Adrenal gland (tissue), 12 donors: ENCODE data around the gene RAD51B. TPM values are rescaled to one million over a fixed set of nuclear protein-coding genes. Genes with fewer than 3 reads are reported as not detected.

Experiments used
- DNase-seq, 7 donors: peaks; one replicate each; pipeline ENCODE4 v3.0.0-alpha.2; 2019 to 2020
- H3K27ac ChIP-seq, 5 donors: fragments of 200-600 bp; sonication (generic) in 4 of 5; 1 replicate in 3 of 5; 2 replicates in 2 of 5; pipeline versions ENCODE4 v1.5.1 to v1.8.0; 2016 to 2020; ENCODE audit warnings: mild to moderate bottlenecking in 1 of 5
- H3K27me3 ChIP-seq: fragments of 200-600 bp; 2 replicates; pipeline ENCODE4 v1.8.0; 2021
- H3K36me3 ChIP-seq, 2 donors: fragments of 200-600 bp; replicated peaks in 1 of 2; 1 replicate in 1 of 2; 2 replicates in 1 of 2; pipeline versions ENCODE4 v1.5.1 to v1.8.0; 2018 to 2022
- H3K4me1 ChIP-seq, 2 donors: fragments of 200-600 bp; replicated peaks in 1 of 2; 1 replicate in 1 of 2; 2 replicates in 1 of 2; pipeline versions ENCODE4 v1.5.1 to v1.8.0; 2018 to 2021
- H3K4me3 ChIP-seq, 4 donors: fragments of 200-600 bp; sonication (generic) in 3 of 4; one replicate each; pipeline ENCODE4 v1.5.1; 2016 to 2018
- H3K9me3 ChIP-seq, 3 donors: fragments of 200-600 bp; sonication (generic) in 1 of 3; replicated peaks in 1 of 3; 1 replicate in 2 of 3; 2 replicates in 1 of 3; pipeline versions ENCODE4 v1.5.1 to v1.8.0; 2016 to 2021
- CTCF ChIP-seq, 6 experiments: fragments of 450-650 bp in 4 of 6; fragments of 200-600 bp in 2 of 6; sonication (generic) in 1 of 6; IDR thresholded peaks; 1 replicate in 5 of 6; 2 replicates in 1 of 6; pipeline versions ENCODE4 v1.5.1 to v1.8.0; 2016 to 2021; ENCODE audit warnings: antibody characterized with exemption in 6 of 6, mild to moderate bottlenecking in 2 of 6, moderate library complexity in 1 of 6
- POLR2A ChIP-seq, 2 donors: fragments of 450-650 bp; IDR thresholded peaks; one replicate each; pipeline ENCODE4 v1.6.1; 2017; ENCODE audit warnings: antibody characterized with exemption in 2 of 2, mild to moderate bottlenecking in 2 of 2, moderate library complexity in 1 of 2
- WGBS, 4 donors: extraction: QIAGEN DNeasy Blood & Tissue Kit in 2 of 4; methylation state at CpG; one replicate each; pipeline versions ENCODE4 v1.1.5 to v1.1.7; 2013 to 2017; 5-methylcytosine and 5-hydroxymethylcytosine counted together
- intact Hi-C, 2 donors: fragments of 100-400 bp; cut with DNase I; formaldehyde crosslinking; loops; one replicate each; pipeline versions ENCODE4 v1.14.1 to v1.15.0; 2022 to 2023
- polyA plus RNA-seq, 3 donors: library from polyadenylated mRNA; stranded (reverse); fragments of 200-250 nt in 2 of 3; fragments of 350-450 nt in 1 of 3; fragmentation: Illumina TruSeq in 1 of 3; extraction: RNeasy Lipid Tissue Mini Kit (QIAGEN cat#74804) in 1 of 3; gene quantifications; one replicate each; pipeline ENCODE4 v1.2.3, GENCODE V29; 2013 to 2014
- total RNA-seq, 9 donors: library from RNA; depleted of rRNA in 4 of 9; stranded (reverse); fragments of >200 nt in 4 of 9; fragments of 120-200 nt in 1 of 9; fragmentation: NEBNext Ultra II Directional in 1 of 9; extraction: Animal tissue kit (Norgen Biotek cat#: 25700) in 1 of 9; gene quantifications; one replicate each; pipeline versions ENCODE4 v1.1.0 to v1.2.4, GENCODE V29; 2013 to 2023
- donor health status: healthy with polysubstance abuse.
- donor health status: Bipolar disorder and iron deficiency.
- donor health status: DM: yes; HTN: yes; CAD: no.
- donor health status: DM: no; HTN: no; CAD: no.
- donor health status: DM: no; HTN: no; CAD: no.
- donor health status: DM: yes; HTN: yes; CAD: no.

The RAD51B gene
- total and polyA plus RNA-seq, 12 donors, result 2.3 to 24.6 (median 12.4) TPM

GRCh38 chr14:68688872-68689371 lies 869.3 kb downstream of the RAD51B start:
- H3K4me3 ChIP-seq, result no peak overlapping the region
- no peak for DNase-seq
- no peaks in the 10 kb centered on the region for H3K36me3 ChIP-seq
- no peaks in the 10 kb centered on the region for H3K9me3 ChIP-seq
- no peak overlapping the region for H3K27ac ChIP-seq
- peaks cover 0 to 21% of the 10 kb centered on the region in 2 donors for H3K4me1 ChIP-seq
- no peaks in the 10 kb centered on the region for H3K27me3 ChIP-seq
- WGBS, 4 donors, result 56 to 68% (median 65%) methylated on average over 8 to 9 of the region's 9 CpGs
- intact Hi-C loops, result no loop called here
- TF ChIP-seq POLR2A (IDR thresholded peaks at IDR 0.05) (no peak), CTCF (IDR thresholded peaks at IDR 0.05) (no peak)

- Histone ChIP-seq H3K27me3 (no peaks in the 10 kb centered on the region), H3K36me3 (no peaks in the 10 kb centered on the region), H3K4me3 (no peak overlapping the region), H3K9me3 (no peaks in the 10 kb centered on the region), H3K27ac (no peak overlapping the region), H3K4me1 (peaks cover 0 to 15% of the 10 kb centered on the region in 2 donors)
- WGBS, 4 donors, result 74 to 85% (median 81%) methylated on average over 5 of the region's 5 CpGs
- TF ChIP-seq CTCF (IDR thresholded peaks at IDR 0.05) (no peak), POLR2A (IDR thresholded peaks at IDR 0.05) (no peak)
- no peak for DNase-seq
- intact Hi-C loops, result no loop called here
Measured at GRCh38 chr14:68689511-68689910, 869.9 kb downstream of the RAD51B start.

- 94 to 97% (median 94%) methylated on average over 7 to 13 of the region's 13 CpGs for WGBS, 4 donors
- TF ChIP-seq CTCF (IDR thresholded peaks at IDR 0.05), result no peak
- Histone ChIP-seq H3K27ac (no peak overlapping the region), H3K27me3 (no peaks in the 10 kb centered on the region), H3K4me1 (peaks cover 2 to 11% of the 10 kb centered on the region in 2 donors), H3K9me3 (no peaks in the 10 kb centered on the region), H3K4me3 (no peak overlapping the region), H3K36me3 (no peaks in the 10 kb centered on the region)
- intact Hi-C loops, result no loop called here
- no peak for DNase-seq
Measured at GRCh38 chr14:68690089-68690958, 870.7 kb downstream of the RAD51B start.

- H3K36me3 ChIP-seq, result no peaks in the 10 kb centered on the region
- no peak for DNase-seq
- H3K27ac ChIP-seq, result no peak overlapping the region
- H3K4me1 ChIP-seq, result peaks cover 4 to 6% of the 10 kb centered on the region in 2 donors
- 87 to 93% (median 92%) methylated on average over 22 to 24 of the region's 24 CpGs for whole genome bisulfite sequencing, 4 donors
- TF ChIP-seq POLR2A (IDR thresholded peaks at IDR 0.05) (no peak), CTCF (IDR thresholded peaks at IDR 0.05) (no peak)
- intact Hi-C loops, result no loop called here
- no peaks in the 10 kb centered on the region for H3K27me3 ChIP-seq
- no peak overlapping the region for H3K4me3 ChIP-seq
- H3K9me3 ChIP-seq, result no peaks in the 10 kb centered on the region
Measured at GRCh38 chr14:68691031-68691791, 871.6 kb downstream of the RAD51B start.
